DOHH2 (cell line): ENCODE results near the gene GNL3.

Source experiments
- H3F3A ChIP-seq: fragments of 200-600 bp; sonication (generic), shearing (Covaris generic); 2 replicates; pipeline ENCODE4 v1.6.0; 2016; ENCODE audit warnings: antibody characterized with exemption, mild to moderate bottlenecking; ENCODE audit not compliant: control insufficient read depth, insufficient read depth
- H3K27ac ChIP-seq: fragments of 200-600 bp; sonication (generic); 2 replicates; pipeline ENCODE4 v1.5.1; 2014; ENCODE audit warnings: low read depth, mild to moderate bottlenecking, low read length, moderate library complexity
- H3K27me3 ChIP-seq: fragments of 200-600 bp; sonication (generic); 2 replicates; pipeline ENCODE4 v1.6.1; 2014; ENCODE audit warnings: mild to moderate bottlenecking, low read length, mixed read lengths; ENCODE audit not compliant: control insufficient read depth
- H3K36me3 ChIP-seq: fragments of 200-600 bp; sonication (generic); 2 replicates; pipeline ENCODE4 v1.6.1; 2014; ENCODE audit warnings: mild to moderate bottlenecking, low read length, moderate library complexity, mixed read lengths; ENCODE audit not compliant: control insufficient read depth
- H3K4me1 ChIP-seq: fragments of 200-600 bp; sonication (generic); 2 replicates; pipeline ENCODE4 v1.6.1; 2014; ENCODE audit warnings: mild to moderate bottlenecking, low read length, mixed read lengths; ENCODE audit not compliant: control insufficient read depth
- H3K4me2 ChIP-seq: fragments of 200-600 bp; sonication (generic); 2 replicates; pipeline ENCODE4 v1.6.0; 2014; ENCODE audit warnings: mild to moderate bottlenecking, low read length, moderate library complexity
- H3K4me3 ChIP-seq: fragments of 200-600 bp; sonication (generic); 2 replicates; pipeline ENCODE4 v1.5.1; 2014; ENCODE audit warnings: mild to moderate bottlenecking, low read length, mixed read lengths
- H3K79me2 ChIP-seq: fragments of 200-600 bp; sonication (generic); 2 replicates; pipeline ENCODE4 v1.6.1; 2014; ENCODE audit warnings: mild to moderate bottlenecking, low read length, mixed read lengths; ENCODE audit not compliant: control insufficient read depth
- H3K9me2 ChIP-seq: fragments of 200-600 bp; sonication (generic); replicated peaks from 2 replicates; pipeline ENCODE4 v1.6.1; 2014; ENCODE audit warnings: mild to moderate bottlenecking, low read length, mixed read lengths; ENCODE audit not compliant: control insufficient read depth
- H3K9me3 ChIP-seq: fragments of 200-600 bp; sonication (generic); 2 replicates; pipeline ENCODE4 v1.6.1; 2014; ENCODE audit warnings: antibody characterized with exemption, low read length, mixed read lengths; ENCODE audit not compliant: control insufficient read depth, insufficient read depth
- H4K20me1 ChIP-seq: fragments of 200-600 bp; sonication (generic); 2 replicates; pipeline ENCODE4 v1.6.0; 2014; ENCODE audit warnings: low read depth, mild to moderate bottlenecking, antibody characterized with exemption, low read length, moderate library complexity; ENCODE audit not compliant: control insufficient read depth, insufficient read depth
- EZH2phosphoT487 ChIP-seq: fragments of 200-600 bp; sonication (generic); IDR thresholded peaks from 2 replicates; pipeline ENCODE4 v1.6.1; 2017; ENCODE audit warnings: borderline replicate concordance, mild to moderate bottlenecking, antibody characterized with exemption, low read length, moderate library complexity, mixed read lengths
- TF ChIP-seq, protein P1 (sequence below): fragments of 200-600 bp; sonication (generic); IDR thresholded peaks from one replicate; pipeline ENCODE4 v1.5.1; 2014; ENCODE audit warnings: antibody characterized with exemption, mild to moderate bottlenecking, low read depth, low read length; ENCODE audit not compliant: poor library complexity, severe bottlenecking

GNL3 gene, protein sequence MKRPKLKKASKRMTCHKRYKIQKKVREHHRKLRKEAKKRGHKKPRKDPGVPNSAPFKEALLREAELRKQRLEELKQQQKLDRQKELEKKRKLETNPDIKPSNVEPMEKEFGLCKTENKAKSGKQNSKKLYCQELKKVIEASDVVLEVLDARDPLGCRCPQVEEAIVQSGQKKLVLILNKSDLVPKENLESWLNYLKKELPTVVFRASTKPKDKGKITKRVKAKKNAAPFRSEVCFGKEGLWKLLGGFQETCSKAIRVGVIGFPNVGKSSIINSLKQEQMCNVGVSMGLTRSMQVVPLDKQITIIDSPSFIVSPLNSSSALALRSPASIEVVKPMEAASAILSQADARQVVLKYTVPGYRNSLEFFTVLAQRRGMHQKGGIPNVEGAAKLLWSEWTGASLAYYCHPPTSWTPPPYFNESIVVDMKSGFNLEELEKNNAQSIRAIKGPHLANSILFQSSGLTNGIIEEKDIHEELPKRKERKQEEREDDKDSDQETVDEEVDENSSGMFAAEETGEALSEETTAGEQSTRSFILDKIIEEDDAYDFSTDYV

GRCh38 chr3:52685709-52686691, at the start of gene GNL3, which contains the start of gene PBRM1:
Gene GNL3 (plus strand): TSS chr3:52686032. CDS start chr3:52686093, 61 bp downstream.
Gene PBRM1 (minus strand): TSS chr3:52685913.
- Histone ChIP-seq H3K4me1 (peaks cover 47% of the 10 kb centered on the region), H3F3A (peaks cover 39% of the 10 kb centered on the region), H3K79me2 (peaks cover 94% of the 10 kb centered on the region), H3K9me3 (no peaks in the 10 kb centered on the region), H3K36me3 (peaks cover 83% of the 10 kb centered on the region), H3K27me3 (no peaks in the 10 kb centered on the region), H3K4me2 (peak within 1 kb of the TSS; percentile 96), H3K27ac (peak within 1 kb of the TSS; percentile 80), H4K20me1 (peaks cover 29% of the 10 kb centered on the region), H3K9me2 (no peaks in the 10 kb centered on the region), H3K4me3 (peak within 1 kb of the TSS; percentile 98)
- TF ChIP-seq EZH2phosphoT487 = no peak
- TF ChIP-seq, protein P1, sequence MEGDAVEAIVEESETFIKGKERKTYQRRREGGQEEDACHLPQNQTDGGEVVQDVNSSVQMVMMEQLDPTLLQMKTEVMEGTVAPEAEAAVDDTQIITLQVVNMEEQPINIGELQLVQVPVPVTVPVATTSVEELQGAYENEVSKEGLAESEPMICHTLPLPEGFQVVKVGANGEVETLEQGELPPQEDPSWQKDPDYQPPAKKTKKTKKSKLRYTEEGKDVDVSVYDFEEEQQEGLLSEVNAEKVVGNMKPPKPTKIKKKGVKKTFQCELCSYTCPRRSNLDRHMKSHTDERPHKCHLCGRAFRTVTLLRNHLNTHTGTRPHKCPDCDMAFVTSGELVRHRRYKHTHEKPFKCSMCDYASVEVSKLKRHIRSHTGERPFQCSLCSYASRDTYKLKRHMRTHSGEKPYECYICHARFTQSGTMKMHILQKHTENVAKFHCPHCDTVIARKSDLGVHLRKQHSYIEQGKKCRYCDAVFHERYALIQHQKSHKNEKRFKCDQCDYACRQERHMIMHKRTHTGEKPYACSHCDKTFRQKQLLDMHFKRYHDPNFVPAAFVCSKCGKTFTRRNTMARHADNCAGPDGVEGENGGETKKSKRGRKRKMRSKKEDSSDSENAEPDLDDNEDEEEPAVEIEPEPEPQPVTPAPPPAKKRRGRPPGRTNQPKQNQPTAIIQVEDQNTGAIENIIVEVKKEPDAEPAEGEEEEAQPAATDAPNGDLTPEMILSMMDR = no peak

- peaks cover 64% of the 10 kb centered on the region for H3K36me3 ChIP-seq
- no peaks in the 10 kb centered on the region for H4K20me1 ChIP-seq
- no peaks in the 10 kb centered on the region for H3K79me2 ChIP-seq
- H3K9me3 ChIP-seq = no peaks in the 10 kb centered on the region
- no peaks in the 10 kb centered on the region for H3K27me3 ChIP-seq
- no peak overlapping the region for H3K4me2 ChIP-seq
- H3K9me2 ChIP-seq = no peaks in the 10 kb centered on the region
- H3K27ac ChIP-seq = no peak overlapping the region
- H3K4me1 ChIP-seq = no peaks in the 10 kb centered on the region
- no peak overlapping the region for H3K4me3 ChIP-seq
- TF ChIP-seq, protein P1 = no peak
- TF ChIP-seq EZH2phosphoT487 = no peak
- 0 out of 2 replicates have a peak, but pooled peaks cover 3% of the 10 kb centered on the region for H3F3A ChIP-seq
Measured at GRCh38 chr3:52636673-52637072, 49.2 kb upstream of the GNL3 start.

- Histone ChIP-seq H3K79me2 (no peaks in the 10 kb centered on the region), H4K20me1 (no peaks in the 10 kb centered on the region), H3K9me3 (no peaks in the 10 kb centered on the region), H3K4me1 (no peaks in the 10 kb centered on the region), H3K4me3 (no peak overlapping the region), H3K36me3 (peaks cover 83% of the 10 kb centered on the region), H3K27ac (no peak overlapping the region), H3K27me3 (no peaks in the 10 kb centered on the region), H3F3A (0 out of 2 replicates have a peak, but pooled peaks cover 3% of the 10 kb centered on the region), H3K9me2 (no peaks in the 10 kb centered on the region), H3K4me2 (no peak overlapping the region)
- TF ChIP-seq, protein P1 = no peak
- no peak for TF ChIP-seq EZH2phosphoT487
Measured at GRCh38 chr3:52645549-52645948, 40.3 kb upstream of the GNL3 start.
